ENCODE measurements around the gene MORN1.

- no peak for TF ChIP-seq CTCF (IDR thresholded peaks at IDR 0.05; ENCODE audit: low read depth, low read length, poor library complexity, severe bottlenecking)
- no peak for TF ChIP-seq EZH2phosphoT487 (IDR thresholded peaks at IDR 0.05; ENCODE audit: borderline replicate concordance, low read length)
These were observed 32.4 kb downstream of the MORN1 start for GRCh38 chr1:2358651-2359640.
